NB4 (cell line): ENCODE results near the gene SYT10.

Source experiments
- MYC ChIP-seq: IDR thresholded peaks from 2 replicates; pipeline ENCODE4 v1.6.1; 2011; ENCODE audit warnings: low read depth, low read length
- POLR2A ChIP-seq: IDR thresholded peaks from 2 replicates; pipeline ENCODE4 v1.6.1; 2011; ENCODE audit warnings: mild to moderate bottlenecking; ENCODE audit not compliant: insufficient read length; ENCODE audit errors: extremely low read depth
- TF ChIP-seq, protein P1 (sequence below): IDR thresholded peaks from one replicate; pipeline ENCODE4 v1.5.1; 2012; ENCODE audit warnings: low read depth, low read length
- TF ChIP-seq, protein P2 (sequence below): IDR thresholded peaks from 2 replicates; pipeline ENCODE4 v1.6.1; 2011; ENCODE audit warnings: low read depth, low read length

GRCh38 chr12:33431648-33432047 lies 8.0 kb downstream of the SYT10 start:
- TF ChIP-seq, protein P1, sequence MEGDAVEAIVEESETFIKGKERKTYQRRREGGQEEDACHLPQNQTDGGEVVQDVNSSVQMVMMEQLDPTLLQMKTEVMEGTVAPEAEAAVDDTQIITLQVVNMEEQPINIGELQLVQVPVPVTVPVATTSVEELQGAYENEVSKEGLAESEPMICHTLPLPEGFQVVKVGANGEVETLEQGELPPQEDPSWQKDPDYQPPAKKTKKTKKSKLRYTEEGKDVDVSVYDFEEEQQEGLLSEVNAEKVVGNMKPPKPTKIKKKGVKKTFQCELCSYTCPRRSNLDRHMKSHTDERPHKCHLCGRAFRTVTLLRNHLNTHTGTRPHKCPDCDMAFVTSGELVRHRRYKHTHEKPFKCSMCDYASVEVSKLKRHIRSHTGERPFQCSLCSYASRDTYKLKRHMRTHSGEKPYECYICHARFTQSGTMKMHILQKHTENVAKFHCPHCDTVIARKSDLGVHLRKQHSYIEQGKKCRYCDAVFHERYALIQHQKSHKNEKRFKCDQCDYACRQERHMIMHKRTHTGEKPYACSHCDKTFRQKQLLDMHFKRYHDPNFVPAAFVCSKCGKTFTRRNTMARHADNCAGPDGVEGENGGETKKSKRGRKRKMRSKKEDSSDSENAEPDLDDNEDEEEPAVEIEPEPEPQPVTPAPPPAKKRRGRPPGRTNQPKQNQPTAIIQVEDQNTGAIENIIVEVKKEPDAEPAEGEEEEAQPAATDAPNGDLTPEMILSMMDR, result no peak
- TF ChIP-seq POLR2A, result no peak
- TF ChIP-seq, protein P2, sequence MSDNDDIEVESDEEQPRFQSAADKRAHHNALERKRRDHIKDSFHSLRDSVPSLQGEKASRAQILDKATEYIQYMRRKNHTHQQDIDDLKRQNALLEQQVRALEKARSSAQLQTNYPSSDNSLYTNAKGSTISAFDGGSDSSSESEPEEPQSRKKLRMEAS, result no peak
- no peak for TF ChIP-seq MYC
